Neural progenitor cell (in vitro differentiated cells): ENCODE data around the gene ACACA.

Experiments
- EZH2 ChIP-seq: fragments of 200-600 bp; sonication (generic); IDR thresholded peaks from 2 replicates; pipeline ENCODE4 v1.6.1; 2017; ENCODE audit warnings: antibody characterized with exemption, mild to moderate bottlenecking, moderate library complexity
- EZH2phosphoT487 ChIP-seq: fragments of 200-600 bp; sonication (generic); IDR thresholded peaks from 2 replicates; pipeline ENCODE4 v1.6.1; 2017; ENCODE audit warnings: antibody characterized with exemption
- TF ChIP-seq, protein P1 (sequence below): fragments of 200-600 bp; sonication (generic); IDR thresholded peaks from 2 replicates; pipeline ENCODE4 v1.5.1; 2017; ENCODE audit warnings: antibody characterized with exemption, mild to moderate bottlenecking

DNA sequence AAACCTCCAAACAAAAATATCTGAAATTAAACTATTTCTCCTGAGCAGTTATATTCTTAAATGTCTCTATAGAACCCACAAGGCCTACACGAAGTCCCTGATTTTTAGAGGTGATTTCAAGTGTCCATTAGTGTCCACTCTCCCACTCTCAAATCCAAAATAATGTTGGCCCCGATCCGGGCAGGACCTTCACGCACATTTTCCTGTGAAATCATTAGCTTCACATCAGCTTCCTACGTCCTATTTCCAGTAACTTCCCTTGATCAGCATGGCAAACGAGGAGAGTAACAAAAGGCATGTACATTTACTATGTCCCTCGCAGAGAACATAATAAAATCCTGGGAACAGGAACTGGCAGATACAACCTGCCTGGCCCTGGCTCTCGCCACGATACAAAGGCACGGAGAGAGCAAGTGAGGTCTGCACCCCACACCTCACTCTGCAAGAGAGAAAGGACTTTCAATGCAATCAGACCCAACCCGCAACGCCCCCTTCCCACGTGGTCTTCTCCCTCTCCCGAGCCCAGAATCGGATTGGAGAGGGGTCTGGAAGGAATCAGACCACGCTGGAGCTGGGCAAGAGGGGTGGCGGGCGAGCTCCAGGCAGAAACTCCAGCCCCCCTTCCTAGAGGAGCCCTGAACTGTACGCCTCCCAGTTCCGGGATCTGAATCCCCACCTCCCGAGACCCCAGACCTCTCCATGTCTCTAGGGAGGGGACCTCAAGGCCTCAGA, 48.4 kb downstream of the ACACA start:
- TF ChIP-seq, protein P1, sequence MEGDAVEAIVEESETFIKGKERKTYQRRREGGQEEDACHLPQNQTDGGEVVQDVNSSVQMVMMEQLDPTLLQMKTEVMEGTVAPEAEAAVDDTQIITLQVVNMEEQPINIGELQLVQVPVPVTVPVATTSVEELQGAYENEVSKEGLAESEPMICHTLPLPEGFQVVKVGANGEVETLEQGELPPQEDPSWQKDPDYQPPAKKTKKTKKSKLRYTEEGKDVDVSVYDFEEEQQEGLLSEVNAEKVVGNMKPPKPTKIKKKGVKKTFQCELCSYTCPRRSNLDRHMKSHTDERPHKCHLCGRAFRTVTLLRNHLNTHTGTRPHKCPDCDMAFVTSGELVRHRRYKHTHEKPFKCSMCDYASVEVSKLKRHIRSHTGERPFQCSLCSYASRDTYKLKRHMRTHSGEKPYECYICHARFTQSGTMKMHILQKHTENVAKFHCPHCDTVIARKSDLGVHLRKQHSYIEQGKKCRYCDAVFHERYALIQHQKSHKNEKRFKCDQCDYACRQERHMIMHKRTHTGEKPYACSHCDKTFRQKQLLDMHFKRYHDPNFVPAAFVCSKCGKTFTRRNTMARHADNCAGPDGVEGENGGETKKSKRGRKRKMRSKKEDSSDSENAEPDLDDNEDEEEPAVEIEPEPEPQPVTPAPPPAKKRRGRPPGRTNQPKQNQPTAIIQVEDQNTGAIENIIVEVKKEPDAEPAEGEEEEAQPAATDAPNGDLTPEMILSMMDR: no peak
- TF ChIP-seq EZH2phosphoT487 (no peak), EZH2 (no peak)
